GM12801 (cell line): ENCODE measurements around the gene OR4K15.

Experiments
- CTCF ChIP-seq: IDR thresholded peaks from one replicate; pipeline ENCODE4 v1.5.1; 2011; ENCODE audit warnings: control low read depth; ENCODE audit not compliant: insufficient read length; ENCODE audit errors: extremely low read depth

Gene OR4K15

GRCh38 chr14:20001863-20002262 lies 26.5 kb downstream of the OR4K15 start, which contains the start of gene OR4Q2:
TSS of gene OR4Q2 (plus strand) at chr14:20002163.
- TF ChIP-seq CTCF = no peak

- no peak for TF ChIP-seq CTCF
Measured at GRCh38 chr14:20002319-20002718, 26.9 kb downstream of the OR4K15 start.

GRCh38 chr14:20008156-20008555 lies 32.8 kb downstream of the OR4K15 start:
- TF ChIP-seq CTCF = no peak

- no peak for TF ChIP-seq CTCF
Measured at GRCh38 chr14:20019257-20019865, 44.0 kb downstream of the OR4K15 start, which contains the start of gene OR4K14. TSS of gene OR4K14 (minus strand) at chr14:20019307. CDS start at chr14:20015193, 4,114 bp downstream.
